Stimulated activated memory B cell treated with anti-CD40 and anti-IgM and Interleukin-4, amounts not matched to agents 10 μg/mL and 1 μg/mL and 100 μg/mL, for 72 hours (primary cell): ENCODE data around the gene H1-8.
A peak's percentile ranks its signal among the peaks of the same experiment; 100 is the strongest.

ENCODE experiments used
- ATAC-seq: fragments of 150-1000 bp; cut with Tn5 transposase; 2 replicates; pipeline ENCODE4 v1.10.0; 2021
- H3K27ac Mint-ChIP-seq: one replicate; pipeline ENCODE4 v1.8.0; 2022; ENCODE audit warnings: mild to moderate bottlenecking, mixed read lengths
- H3K27me3 Mint-ChIP-seq: one replicate; pipeline ENCODE4 v1.8.0; 2022; ENCODE audit warnings: mixed read lengths
- H3K36me3 Mint-ChIP-seq: one replicate; pipeline ENCODE4 v1.8.0; 2022; ENCODE audit warnings: mixed read lengths
- H3K4me1 Mint-ChIP-seq: one replicate; pipeline ENCODE4 v1.8.0; 2022; ENCODE audit warnings: mixed read lengths
- H3K4me3 Mint-ChIP-seq: one replicate; pipeline ENCODE4 v1.8.0; 2022; ENCODE audit warnings: mild to moderate bottlenecking, moderate library complexity, mixed read lengths
- H3K9me3 Mint-ChIP-seq: one replicate; pipeline ENCODE4 v1.8.0; 2022; ENCODE audit warnings: mixed read lengths

The H1-8 gene

GRCh38 chr3:129522953-129523352 is 20.0 kb upstream of the H1-8 start:
- Mint-ChIP-seq H3K4me1 (peaks cover 17% of the 10 kb centered on the region), H3K36me3 (peaks cover 11% of the 10 kb centered on the region), H3K4me3 (no peak overlapping the region), H3K27ac (no peak overlapping the region), H3K27me3 (no peaks in the 10 kb centered on the region), H3K9me3 (no peaks in the 10 kb centered on the region)
- ATAC-seq: no peak

- no peak for ATAC-seq
- Mint-ChIP-seq H3K9me3 (no peaks in the 10 kb centered on the region), H3K27ac (no peak overlapping the region), H3K4me1 (peaks cover 17% of the 10 kb centered on the region), H3K4me3 (no peak overlapping the region), H3K27me3 (no peaks in the 10 kb centered on the region), H3K36me3 (peaks cover 8% of the 10 kb centered on the region)
Observed at GRCh38 chr3:129524081-129524480, 18.9 kb upstream of the H1-8 start.

- Mint-ChIP-seq H3K27me3 (no peaks in the 10 kb centered on the region), H3K4me3 (no peak overlapping the region), H3K36me3 (no peaks in the 10 kb centered on the region), H3K9me3 (no peaks in the 10 kb centered on the region), H3K4me1 (peaks cover 17% of the 10 kb centered on the region), H3K27ac (peak overlapping the region; percentile 28)
- no peak for ATAC-seq
Observed at GRCh38 chr3:129525341-129525968, 17.5 kb upstream of the H1-8 start.

- Mint-ChIP-seq H3K4me3 (no peak overlapping the region), H3K4me1 (peaks cover 17% of the 10 kb centered on the region), H3K9me3 (no peaks in the 10 kb centered on the region), H3K27me3 (peaks cover 8% of the 10 kb centered on the region), H3K27ac (peak overlapping the region; percentile 28), H3K36me3 (no peaks in the 10 kb centered on the region)
- ATAC-seq: peak; percentile 97
Observed at GRCh38 chr3:129526121-129526900, 16.7 kb upstream of the H1-8 start.

GRCh38 chr3:129527262-129527661 is 15.7 kb upstream of the H1-8 start:
- Mint-ChIP-seq H3K4me3 (no peak overlapping the region), H3K9me3 (no peaks in the 10 kb centered on the region), H3K4me1 (peaks cover 17% of the 10 kb centered on the region), H3K27ac (peak overlapping the region; percentile 28), H3K36me3 (no peaks in the 10 kb centered on the region), H3K27me3 (peaks cover 17% of the 10 kb centered on the region)
- no peak for ATAC-seq

GRCh38 chr3:129528589-129529100 is 14.3 kb upstream of the H1-8 start, which contains the start of gene RHO:
Gene RHO, plus strand, starts transcription at chr3:129528639. Its CDS starts 95 bp downstream, at chr3:129528734.
- Mint-ChIP-seq H3K27me3 (peaks cover 24% of the 10 kb centered on the region), H3K4me3 (no peak within 1 kb of the TSS), H3K4me1 (peaks cover 17% of the 10 kb centered on the region), H3K9me3 (no peaks in the 10 kb centered on the region), H3K27ac (peak within 1 kb of the TSS; percentile 28), H3K36me3 (no peaks in the 10 kb centered on the region)
- no peak for ATAC-seq

GRCh38 chr3:129529436-129530210 is 13.4 kb upstream of the H1-8 start:
- H3K4me1 Mint-ChIP-seq: peaks cover 17% of the 10 kb centered on the region
- no peaks in the 10 kb centered on the region for H3K36me3 Mint-ChIP-seq
- H3K4me3 Mint-ChIP-seq: no peak overlapping the region
- peak overlapping the region; percentile 28 for H3K27ac Mint-ChIP-seq
- peaks cover 24% of the 10 kb centered on the region for H3K27me3 Mint-ChIP-seq
- no peak for ATAC-seq
- no peaks in the 10 kb centered on the region for H3K9me3 Mint-ChIP-seq

- no peak for ATAC-seq
- Mint-ChIP-seq H3K4me1 (peaks cover 17% of the 10 kb centered on the region), H3K27ac (peak overlapping the region; percentile 65), H3K27me3 (peaks cover 24% of the 10 kb centered on the region), H3K4me3 (no peak overlapping the region), H3K9me3 (no peaks in the 10 kb centered on the region), H3K36me3 (no peaks in the 10 kb centered on the region)
Observed at GRCh38 chr3:129530251-129530791, 12.7 kb upstream of the H1-8 start.

GRCh38 chr3:129530821-129531220 is 12.2 kb upstream of the H1-8 start:
- H3K27me3 Mint-ChIP-seq: peaks cover 24% of the 10 kb centered on the region
- ATAC-seq: no peak
- H3K27ac Mint-ChIP-seq: peak overlapping the region; percentile 65
- H3K9me3 Mint-ChIP-seq: no peaks in the 10 kb centered on the region
- no peaks in the 10 kb centered on the region for H3K36me3 Mint-ChIP-seq
- H3K4me1 Mint-ChIP-seq: peaks cover 15% of the 10 kb centered on the region
- no peak overlapping the region for H3K4me3 Mint-ChIP-seq

GRCh38 chr3:129531699-129532098 is 11.3 kb upstream of the H1-8 start:
- no peak for ATAC-seq

GRCh38 chr3:129532261-129532660 is 10.7 kb upstream of the H1-8 start:
- Mint-ChIP-seq H3K36me3 (no peaks in the 10 kb centered on the region), H3K4me3 (no peak overlapping the region), H3K9me3 (no peaks in the 10 kb centered on the region), H3K4me1 (peaks cover under 1% of the 10 kb centered on the region), H3K27ac (no peak overlapping the region), H3K27me3 (peaks cover 28% of the 10 kb centered on the region)
- ATAC-seq: no peak

More at GRCh38 chr3:129531699-129532098, 11.3 kb upstream of the H1-8 start:
- Mint-ChIP-seq H3K4me1 (peaks cover 7% of the 10 kb centered on the region), H3K9me3 (no peaks in the 10 kb centered on the region), H3K4me3 (no peak overlapping the region), H3K27ac (no peak overlapping the region), H3K36me3 (no peaks in the 10 kb centered on the region), H3K27me3 (peaks cover 24% of the 10 kb centered on the region)

- no peaks in the 10 kb centered on the region for H3K36me3 Mint-ChIP-seq
- no peak overlapping the region for H3K27ac Mint-ChIP-seq
- no peak overlapping the region for H3K4me3 Mint-ChIP-seq
- no peaks in the 10 kb centered on the region for H3K9me3 Mint-ChIP-seq
- no peaks in the 10 kb centered on the region for H3K4me1 Mint-ChIP-seq
- no peak for ATAC-seq
- H3K27me3 Mint-ChIP-seq: peaks cover 32% of the 10 kb centered on the region
Observed at GRCh38 chr3:129533406-129533805, 9.6 kb upstream of the H1-8 start.

GRCh38 chr3:129534428-129535027 is 8.4 kb upstream of the H1-8 start:
- no peak for ATAC-seq
- Mint-ChIP-seq H3K4me3 (no peak overlapping the region), H3K27me3 (peaks cover 32% of the 10 kb centered on the region), H3K9me3 (no peaks in the 10 kb centered on the region), H3K4me1 (no peaks in the 10 kb centered on the region), H3K27ac (no peak overlapping the region), H3K36me3 (no peaks in the 10 kb centered on the region)

GRCh38 chr3:129535075-129535474 is 7.9 kb upstream of the H1-8 start:
- Mint-ChIP-seq H3K27me3 (peaks cover 32% of the 10 kb centered on the region), H3K27ac (no peak overlapping the region), H3K36me3 (no peaks in the 10 kb centered on the region), H3K4me1 (no peaks in the 10 kb centered on the region), H3K9me3 (no peaks in the 10 kb centered on the region), H3K4me3 (no peak overlapping the region)
- ATAC-seq: no peak

- Mint-ChIP-seq H3K4me3 (no peak overlapping the region), H3K27ac (no peak overlapping the region), H3K27me3 (peaks cover 25% of the 10 kb centered on the region), H3K9me3 (no peaks in the 10 kb centered on the region), H3K4me1 (no peaks in the 10 kb centered on the region), H3K36me3 (no peaks in the 10 kb centered on the region)
- ATAC-seq: no peak
Observed at GRCh38 chr3:129536374-129536667, 6.7 kb upstream of the H1-8 start.
